ENCODE data around the gene CFAP100.

Gene CFAP100

DNA sequence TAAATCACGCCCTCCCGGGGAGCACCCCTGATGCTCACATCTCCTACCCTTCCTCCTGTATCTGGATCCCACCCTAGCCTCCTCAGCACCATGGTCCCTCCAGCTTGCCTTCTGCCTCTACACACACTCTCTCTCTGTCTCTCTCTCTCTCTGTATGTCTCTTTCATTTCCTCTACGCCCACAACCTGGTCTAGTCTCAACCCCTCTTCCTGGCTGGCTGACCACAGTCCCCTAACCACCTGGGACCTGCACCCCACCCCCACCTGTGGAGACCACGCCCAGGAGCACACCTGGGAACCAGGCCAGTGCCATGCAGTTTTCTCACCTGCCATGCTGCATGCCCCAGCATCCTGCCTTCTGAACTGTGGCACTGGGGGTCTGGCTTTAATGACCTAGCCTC, 4.0 kb upstream of the CFAP100 start:
- no peak overlapping the region for H3K4me3 ChIP-seq (ENCODE audit: low read length)
- TF ChIP-seq, protein P1, sequence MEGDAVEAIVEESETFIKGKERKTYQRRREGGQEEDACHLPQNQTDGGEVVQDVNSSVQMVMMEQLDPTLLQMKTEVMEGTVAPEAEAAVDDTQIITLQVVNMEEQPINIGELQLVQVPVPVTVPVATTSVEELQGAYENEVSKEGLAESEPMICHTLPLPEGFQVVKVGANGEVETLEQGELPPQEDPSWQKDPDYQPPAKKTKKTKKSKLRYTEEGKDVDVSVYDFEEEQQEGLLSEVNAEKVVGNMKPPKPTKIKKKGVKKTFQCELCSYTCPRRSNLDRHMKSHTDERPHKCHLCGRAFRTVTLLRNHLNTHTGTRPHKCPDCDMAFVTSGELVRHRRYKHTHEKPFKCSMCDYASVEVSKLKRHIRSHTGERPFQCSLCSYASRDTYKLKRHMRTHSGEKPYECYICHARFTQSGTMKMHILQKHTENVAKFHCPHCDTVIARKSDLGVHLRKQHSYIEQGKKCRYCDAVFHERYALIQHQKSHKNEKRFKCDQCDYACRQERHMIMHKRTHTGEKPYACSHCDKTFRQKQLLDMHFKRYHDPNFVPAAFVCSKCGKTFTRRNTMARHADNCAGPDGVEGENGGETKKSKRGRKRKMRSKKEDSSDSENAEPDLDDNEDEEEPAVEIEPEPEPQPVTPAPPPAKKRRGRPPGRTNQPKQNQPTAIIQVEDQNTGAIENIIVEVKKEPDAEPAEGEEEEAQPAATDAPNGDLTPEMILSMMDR (conservative IDR thresholded peaks at IDR 0.05; ENCODE audit: low read length): no peak
- DNase-seq (ENCODE audit: low read depth): no peak

DNA sequence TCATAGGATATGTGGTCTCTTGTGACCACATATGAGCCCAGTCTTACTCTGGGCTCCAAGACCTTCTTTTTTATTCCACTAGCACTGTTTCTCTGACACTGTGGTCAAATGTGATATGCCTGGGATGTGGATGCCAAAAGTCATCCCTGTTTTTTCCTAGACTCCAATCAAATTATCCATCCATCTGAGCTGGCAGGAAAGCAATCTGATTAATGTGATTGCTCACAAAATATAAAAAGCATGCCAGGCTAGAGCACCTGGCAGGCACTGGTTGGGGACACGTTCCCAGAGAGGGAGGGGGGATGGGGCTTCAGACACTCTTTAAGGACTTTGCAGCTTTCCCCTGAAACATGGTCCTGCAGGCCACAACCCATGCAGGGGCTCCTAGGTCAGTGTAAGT, 3.1 kb upstream of the CFAP100 start:
- no peak overlapping the region for H3K4me3 ChIP-seq (ENCODE audit: low read length)
- TF ChIP-seq, protein P1 (conservative IDR thresholded peaks at IDR 0.05; ENCODE audit: low read length): no peak
- no peak for DNase-seq (ENCODE audit: low read depth)

DNA sequence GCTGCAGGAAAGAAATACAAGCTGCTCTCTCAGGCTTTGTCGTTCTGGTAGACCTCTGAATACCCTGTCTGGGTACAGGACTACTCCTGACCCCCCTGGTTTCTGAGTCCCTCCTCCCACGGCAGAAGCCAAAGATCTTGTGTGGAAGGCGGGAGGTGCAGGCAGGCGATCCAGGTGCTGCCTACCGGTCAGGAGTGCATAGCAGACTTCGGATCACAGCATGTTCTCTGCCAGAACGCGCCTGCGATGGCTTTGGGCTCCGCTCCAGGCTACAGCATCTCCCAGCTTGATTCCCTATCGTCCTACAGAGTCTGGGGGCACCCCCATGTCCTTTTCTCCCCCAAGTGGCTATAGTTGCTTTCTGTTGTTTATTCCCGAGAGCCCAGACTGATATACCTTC, 2.5 kb upstream of the CFAP100 start:
- TF ChIP-seq, protein P1 (conservative IDR thresholded peaks at IDR 0.05; ENCODE audit: low read length): no peak
- no peak overlapping the region for H3K4me3 ChIP-seq (ENCODE audit: low read length)
- no peak for DNase-seq (ENCODE audit: low read depth)

DNA sequence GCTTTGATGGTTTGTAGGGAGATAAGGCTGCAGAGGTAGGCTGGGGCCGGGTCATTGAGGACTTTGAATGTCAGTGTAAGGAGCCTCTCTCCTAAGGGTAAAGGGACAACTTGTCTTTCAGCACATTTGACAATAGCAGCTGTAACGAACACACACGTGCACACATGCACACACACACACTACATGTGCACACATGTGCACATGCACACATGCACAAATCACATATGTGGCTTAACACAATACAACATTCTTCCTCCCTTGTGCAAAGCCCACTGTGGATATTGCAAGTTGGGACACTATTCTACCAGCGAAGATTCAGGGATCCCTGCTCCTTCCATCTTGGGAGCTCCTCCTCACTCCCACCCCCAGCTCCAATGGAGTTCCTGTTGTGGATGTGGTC, 1.1 kb upstream of the CFAP100 start:
- DNase-seq (ENCODE audit: low read depth): no peak
- H3K4me3 ChIP-seq (ENCODE audit: low read length): no peak overlapping the region
- TF ChIP-seq, protein P1 (conservative IDR thresholded peaks at IDR 0.05; ENCODE audit: low read length): no peak

DNA sequence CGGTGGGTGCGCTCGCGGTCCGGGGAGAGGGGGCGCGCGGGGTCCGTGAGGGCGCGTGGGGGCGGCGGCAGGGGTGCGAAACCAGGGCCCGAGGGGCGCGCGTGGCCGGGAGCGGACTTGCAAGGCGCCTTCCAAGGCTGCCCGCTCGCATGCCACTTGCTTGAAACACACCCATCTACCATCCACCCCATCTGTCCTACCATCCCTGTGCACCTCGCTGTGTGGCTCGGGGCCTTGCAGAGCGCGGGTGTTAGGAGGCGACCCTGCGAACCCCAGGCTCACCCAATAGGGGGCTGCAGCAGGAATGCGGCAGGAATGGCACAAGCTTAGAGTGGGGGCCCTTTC, 240 bp downstream of the CFAP100 start:
- no peak overlapping the region for H3K4me3 ChIP-seq (ENCODE audit: low read length)
- TF ChIP-seq, protein P1 (conservative IDR thresholded peaks at IDR 0.05; ENCODE audit: low read length): no peak
- no peak for DNase-seq (ENCODE audit: low read depth)

DNA sequence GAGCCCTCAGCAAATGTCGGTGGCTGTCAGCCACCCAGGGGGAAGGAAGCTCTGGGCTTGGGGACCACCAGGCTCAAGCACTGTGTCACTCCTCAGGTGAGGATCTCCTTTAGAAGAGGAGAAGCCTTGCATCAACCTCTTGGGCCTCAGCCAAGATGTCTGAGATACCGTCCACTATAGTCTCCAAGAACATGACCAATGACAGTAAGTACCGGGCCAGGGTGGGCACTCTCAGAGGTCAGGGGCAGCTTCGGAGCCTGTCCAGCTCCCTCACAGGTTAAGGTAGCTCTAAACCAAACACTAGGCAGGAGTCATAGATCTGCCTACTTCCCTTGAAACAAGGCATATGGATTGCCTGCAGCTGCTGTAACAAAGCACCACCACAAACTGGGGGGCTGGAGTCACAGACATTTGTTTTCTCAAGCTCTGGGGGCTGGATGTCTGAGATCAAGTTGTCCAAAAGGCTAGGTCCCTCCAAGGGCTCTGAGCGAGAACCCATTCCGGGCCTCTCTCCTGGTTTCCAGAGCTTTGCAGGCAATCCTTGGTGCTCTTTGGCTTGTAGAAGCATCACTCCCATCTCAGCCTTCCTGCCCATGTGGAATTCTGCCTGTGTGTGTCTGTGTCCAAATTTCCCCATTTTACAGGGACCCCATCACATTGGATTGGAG, 1.3 kb downstream of the CFAP100 start:
- TF ChIP-seq, protein P1 (conservative IDR thresholded peaks at IDR 0.05; ENCODE audit: low read length): no peak
- DNase-seq (ENCODE audit: low read depth): no peak
- H3K4me3 ChIP-seq (ENCODE audit: low read length): no peak overlapping the region

DNA sequence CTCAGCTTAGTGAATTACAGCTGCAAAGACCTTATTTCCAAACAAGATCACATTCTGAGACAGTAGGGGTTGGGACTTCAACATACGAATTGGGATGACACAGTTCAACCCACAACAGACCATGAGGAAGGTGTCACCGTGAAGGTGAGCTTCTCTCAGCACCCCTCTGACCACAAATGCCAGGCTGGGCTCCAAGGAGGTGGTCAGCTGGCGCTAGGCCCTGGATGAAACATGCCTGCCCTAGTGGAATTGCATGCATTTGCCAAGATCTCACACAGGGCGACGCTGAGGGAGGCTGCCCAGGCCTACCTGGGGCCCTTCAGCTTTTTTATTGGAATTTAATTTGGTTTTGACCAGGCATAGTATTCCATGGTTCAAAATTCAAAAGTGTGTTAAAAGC, 1.8 kb downstream of the CFAP100 start:
- TF ChIP-seq, protein P1 (conservative IDR thresholded peaks at IDR 0.05; ENCODE audit: low read length): no peak
- no peak for DNase-seq (ENCODE audit: low read depth)
- H3K4me3 ChIP-seq (ENCODE audit: low read length): no peak overlapping the region
